ENCODE data around the gene GTPBP6.
"Not testable (repeated sequence)": the region's sequence is repeated elsewhere in the genome, so short reads cannot be mapped to it uniquely, and the experiment has no call there.

GTPBP6 gene

GRCh38 chrX:259692-260355 is 58.8 kb downstream of the GTPBP6 start:
- in situ Hi-C loops (cut with HindIII; ENCODE audit: low pct_ligation_motif_present, low sequenced_read_pairs) = no loop called here
- Histone ChIP-seq H3K27me3 (replicated peaks) (no peaks in the 10 kb centered on the region), H3K27ac (no peak overlapping the region), H3K36me3 (replicated peaks) (no peaks in the 10 kb centered on the region), H3K4me3 (ENCODE audit: low read depth, low read length) (no peak overlapping the region)
- no peak for DNase-seq
- TF ChIP-seq CTCF (IDR thresholded peaks at IDR 0.05; ENCODE audit: low read depth, low read length, missing control alignments) = no peak

GRCh38 chrX:258291-259040 is 60.1 kb downstream of the GTPBP6 start:
- TF ChIP-seq CTCF (IDR thresholded peaks at IDR 0.05; ENCODE audit: low read depth, low read length, missing control alignments) = no peak
- Histone ChIP-seq H3K27me3 (replicated peaks) (no peaks in the 10 kb centered on the region), H3K4me3 (ENCODE audit: low read depth, low read length) (no peak overlapping the region), H3K36me3 (replicated peaks) (no peaks in the 10 kb centered on the region), H3K27ac (no peak overlapping the region)
- in situ Hi-C loops (cut with HindIII; ENCODE audit: low pct_ligation_motif_present, low sequenced_read_pairs) = no loop called here
- no peak for DNase-seq

GRCh38 chrX:257681-258289 is 60.8 kb downstream of the GTPBP6 start:
- no peak for TF ChIP-seq CTCF (IDR thresholded peaks at IDR 0.05; ENCODE audit: low read depth, low read length, missing control alignments)
- in situ Hi-C loops (cut with HindIII; ENCODE audit: low pct_ligation_motif_present, low sequenced_read_pairs) = no loop called here
- no peak for DNase-seq
- Histone ChIP-seq H3K4me3 (ENCODE audit: low read depth, low read length) (no peak overlapping the region), H3K27ac (no peak overlapping the region), H3K36me3 (replicated peaks) (no peaks in the 10 kb centered on the region), H3K27me3 (replicated peaks) (no peaks in the 10 kb centered on the region)

GRCh38 chrX:257054-257453 is 61.5 kb downstream of the GTPBP6 start:
- H3K27ac ChIP-seq; in situ Hi-C loops (cut with HindIII; ENCODE audit: low pct_ligation_motif_present, low sequenced_read_pairs); H3K36me3 ChIP-seq (replicated peaks); DNase-seq; H3K4me3 ChIP-seq (ENCODE audit: low read depth, low read length); H3K27me3 ChIP-seq (replicated peaks): not testable (repeated sequence)

GRCh38 chrX:255923-256331 is 62.7 kb downstream of the GTPBP6 start:
- Histone ChIP-seq H3K4me3 (ENCODE audit: low read depth, low read length) (no peak overlapping the region), H3K27me3 (replicated peaks) (no peaks in the 10 kb centered on the region), H3K36me3 (replicated peaks) (no peaks in the 10 kb centered on the region), H3K27ac (no peak overlapping the region)
- in situ Hi-C loops (cut with HindIII; ENCODE audit: low pct_ligation_motif_present, low sequenced_read_pairs) = no loop called here
- DNase-seq = no peak
- no peak for TF ChIP-seq CTCF (IDR thresholded peaks at IDR 0.05; ENCODE audit: low read depth, low read length, missing control alignments)

All from brain microvascular endothelial cell (primary cell).